ENCODE measurements around the gene CYP2W1.

DNA sequence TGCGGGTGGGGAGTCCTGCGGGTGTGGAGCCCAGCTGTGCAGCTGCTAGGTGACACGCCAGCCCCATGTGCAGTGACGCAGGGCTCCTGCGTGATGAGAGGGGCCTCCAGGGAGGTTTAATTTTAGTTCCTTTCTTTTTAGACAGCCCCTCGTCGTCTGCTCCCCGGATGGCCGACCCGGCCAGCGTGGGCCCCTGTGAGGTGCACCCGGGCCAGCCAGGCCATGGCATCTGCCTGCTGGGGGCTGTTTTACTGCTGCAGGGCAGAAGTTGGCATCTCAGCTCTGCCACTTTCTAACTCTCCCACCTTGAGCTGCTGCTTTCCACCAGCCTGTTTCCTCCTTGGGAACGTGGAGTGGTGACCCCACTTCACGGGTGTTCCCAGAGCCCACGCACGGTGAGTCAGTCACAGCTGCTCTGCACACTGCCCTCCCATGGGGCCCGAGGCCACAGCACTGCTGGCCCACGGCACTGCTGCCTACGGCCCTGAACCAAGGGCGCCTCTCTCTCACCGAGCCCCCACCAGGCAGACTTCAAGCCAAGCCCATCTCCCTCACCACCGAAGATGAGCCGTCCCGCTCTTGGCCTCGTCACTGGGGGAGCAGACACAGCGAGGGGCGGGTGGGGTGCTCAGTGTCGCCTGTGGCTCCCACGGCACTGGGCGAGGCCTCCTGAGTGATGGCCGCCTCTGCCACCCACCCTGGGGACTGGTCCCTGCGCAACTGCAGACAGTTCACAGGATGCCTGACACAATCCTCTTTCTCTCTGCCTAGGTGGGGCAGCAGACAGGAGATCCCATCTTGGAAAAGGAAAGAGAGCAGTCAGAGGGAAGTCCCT lies 21.3 kb downstream of the CYP2W1 start:
- TF ChIP-seq, protein P1, sequence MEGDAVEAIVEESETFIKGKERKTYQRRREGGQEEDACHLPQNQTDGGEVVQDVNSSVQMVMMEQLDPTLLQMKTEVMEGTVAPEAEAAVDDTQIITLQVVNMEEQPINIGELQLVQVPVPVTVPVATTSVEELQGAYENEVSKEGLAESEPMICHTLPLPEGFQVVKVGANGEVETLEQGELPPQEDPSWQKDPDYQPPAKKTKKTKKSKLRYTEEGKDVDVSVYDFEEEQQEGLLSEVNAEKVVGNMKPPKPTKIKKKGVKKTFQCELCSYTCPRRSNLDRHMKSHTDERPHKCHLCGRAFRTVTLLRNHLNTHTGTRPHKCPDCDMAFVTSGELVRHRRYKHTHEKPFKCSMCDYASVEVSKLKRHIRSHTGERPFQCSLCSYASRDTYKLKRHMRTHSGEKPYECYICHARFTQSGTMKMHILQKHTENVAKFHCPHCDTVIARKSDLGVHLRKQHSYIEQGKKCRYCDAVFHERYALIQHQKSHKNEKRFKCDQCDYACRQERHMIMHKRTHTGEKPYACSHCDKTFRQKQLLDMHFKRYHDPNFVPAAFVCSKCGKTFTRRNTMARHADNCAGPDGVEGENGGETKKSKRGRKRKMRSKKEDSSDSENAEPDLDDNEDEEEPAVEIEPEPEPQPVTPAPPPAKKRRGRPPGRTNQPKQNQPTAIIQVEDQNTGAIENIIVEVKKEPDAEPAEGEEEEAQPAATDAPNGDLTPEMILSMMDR (IDR thresholded peaks at IDR 0.05; ENCODE audit: low read length) = no peak
- TF ChIP-seq EZH2 (optimal IDR thresholded peaks at IDR 0.05; ENCODE audit: low read depth, low read length) (no peak), EZH2phosphoT487 (IDR thresholded peaks at IDR 0.05; ENCODE audit: low read length) (no peak)
